SK-N-SH (cell line): ENCODE results near the gene ADAMTSL5. TPM values are rescaled to one million over a fixed set of nuclear protein-coding genes. Genes with fewer than 3 reads are reported as not detected.

ENCODE experiments used
- CTCF ChIA-PET: fragments of 300-600, 350-600 bp; formaldehyde crosslinking; extraction: SDS; loops from one replicate; lab custom pipeline; 2021; lab: Yijun Ruan, JAX
- POLR2A ChIA-PET: fragments of 350-600 bp; sonication (Branson Sonifier 250); formaldehyde crosslinking; extraction: SDS; loops from one replicate; lab custom pipeline; 2020; ENCODE audit warnings: antibody characterized with exemption, inconsistent platforms; lab: Yijun Ruan, JAX
- DNase-seq: peaks from one replicate; pipeline ENCODE4 v3.0.0; 2012
- H2AFZ ChIP-seq: fragments of 200-600 bp; sonication (generic); 2 replicates; pipeline ENCODE4 v1.8.1; 2016; ENCODE audit warnings: antibody characterized with exemption, mild to moderate bottlenecking, low read depth
- H3F3A ChIP-seq: fragments of 200-600 bp; sonication (generic); replicated peaks from 2 replicates; pipeline ENCODE3; 2016; ENCODE audit warnings: antibody characterized with exemption, mild to moderate bottlenecking; ENCODE audit not compliant: insufficient read depth
- H3K27ac ChIP-seq, 2 experiments: fragments of 200-500 bp in 1 of 2; fragments of 200-600 bp in 1 of 2; sonication (Bioruptor generic) in 1 of 2; sonication (generic), shearing (Covaris generic) in 1 of 2; 2 replicates each; pipeline versions ENCODE4 v1.5.1 to v1.6.1; 2014 to 2016; ENCODE audit warnings: low read depth in 2 of 2, inconsistent platforms in 1 of 2, low read length in 1 of 2, mild to moderate bottlenecking in 1 of 2, mixed read lengths in 1 of 2
- H3K27me3 ChIP-seq: fragments of 200-600 bp; sonication (generic), shearing (Covaris generic); 2 replicates; pipeline ENCODE4 v1.6.1; 2016; ENCODE audit warnings: mixed run types; ENCODE audit not compliant: insufficient read depth
- H3K36me3 ChIP-seq, 2 experiments: fragments of 200-500 bp in 1 of 2; fragments of 200-600 bp in 1 of 2; sonication (Bioruptor generic) in 1 of 2; sonication (generic) in 1 of 2; replicated peaks in 1 of 2; 2 replicates each; pipeline versions ENCODE3 to v1.5.1; 2014 to 2016; ENCODE audit warnings: low read length in 1 of 2, mild to moderate bottlenecking in 1 of 2; ENCODE audit not compliant: insufficient read depth in 2 of 2, control insufficient read depth in 1 of 2
- H3K4me1 ChIP-seq, 2 experiments: fragments of 200-500 bp in 1 of 2; fragments of 200-600 bp in 1 of 2; sonication (Bioruptor generic) in 1 of 2; sonication (generic), shearing (Covaris generic) in 1 of 2; 2 replicates each; pipeline versions ENCODE4 v1.5.1 to v1.6.1; 2014 to 2016; ENCODE audit warnings: low read depth in 1 of 2, low read length in 1 of 2, mixed run types in 1 of 2; ENCODE audit not compliant: insufficient read depth in 2 of 2, control insufficient read depth in 1 of 2
- H3K4me2 ChIP-seq: fragments of 200-600 bp; sonication (generic), shearing (Covaris generic); 2 replicates; pipeline ENCODE4 v1.6.1; 2017; ENCODE audit warnings: mixed run types
- H3K4me3 ChIP-seq, 2 experiments: fragments of 200-500 bp in 1 of 2; fragments of 200-600 bp in 1 of 2; sonication (Bioruptor generic) in 1 of 2; sonication (generic), shearing (Covaris generic) in 1 of 2; 2 replicates each; pipeline versions ENCODE4 v1.5.1 to v1.8.1; 2014 to 2016; ENCODE audit warnings: low read depth in 2 of 2, inconsistent platforms in 1 of 2, low read length in 1 of 2, mild to moderate bottlenecking in 1 of 2, mixed read lengths in 1 of 2, moderate library complexity in 1 of 2
- H3K79me2 ChIP-seq: fragments of 200-600 bp; sonication (generic); 2 replicates; pipeline ENCODE4 v1.8.1; 2017; ENCODE audit warnings: mild to moderate bottlenecking; ENCODE audit not compliant: insufficient read depth
- H3K9ac ChIP-seq: fragments of 200-600 bp; sonication (generic); 2 replicates; pipeline ENCODE4 v1.6.1; 2017; ENCODE audit warnings: mixed run types
- H3K9me2 ChIP-seq: fragments of 200-600 bp; sonication (generic); 2 replicates; pipeline ENCODE4 v1.6.1; 2017; ENCODE audit warnings: mixed run types
- H3K9me3 ChIP-seq: fragments of 200-600 bp; sonication (generic); 2 replicates; pipeline ENCODE4 v1.6.1; 2017; ENCODE audit warnings: mixed run types, mild to moderate bottlenecking, moderate library complexity
- H4K20me1 ChIP-seq: fragments of 200-600 bp; sonication (generic); 2 replicates; pipeline ENCODE4 v1.6.1; 2017; ENCODE audit warnings: mild to moderate bottlenecking, mixed run types; ENCODE audit not compliant: insufficient read depth
- EZH2phosphoT487 ChIP-seq: fragments of 200-600 bp; sonication (generic); IDR thresholded peaks from 2 replicates; pipeline ENCODE4 v1.6.1; 2017; ENCODE audit warnings: low read depth, mixed run types, mild to moderate bottlenecking, antibody characterized with exemption, moderate library complexity, borderline replicate concordance
- FOSL2 ChIP-seq: IDR thresholded peaks from 2 replicates; pipeline ENCODE4 v1.4.0; 2012; ENCODE audit warnings: low read depth, mild to moderate bottlenecking, moderate library complexity, borderline replicate concordance
- GABPA ChIP-seq: IDR thresholded peaks from 2 replicates; pipeline ENCODE4 v1.4.0; 2012; ENCODE audit warnings: low read depth, mild to moderate bottlenecking
- IRF3 ChIP-seq: fragments of 150-350 bp; IDR thresholded peaks from 2 replicates; pipeline ENCODE4 v1.6.1; 2016; ENCODE audit warnings: mild to moderate bottlenecking, low read depth, low read length
- MAX ChIP-seq: IDR thresholded peaks from 2 replicates; pipeline ENCODE4 v1.4.0; 2012; ENCODE audit warnings: low read depth
- MXI1 ChIP-seq: IDR thresholded peaks from 2 replicates; pipeline ENCODE4 v1.6.1; 2012; ENCODE audit warnings: mild to moderate bottlenecking, low read depth, low read length, improper control_type of control experiment
- NRF1 ChIP-seq: IDR thresholded peaks from 2 replicates; pipeline ENCODE4 v1.6.1; 2012; ENCODE audit warnings: low read depth, mild to moderate bottlenecking, low read length
- PBX3 ChIP-seq: IDR thresholded peaks from 2 replicates; pipeline ENCODE4; 2012
- SIN3A ChIP-seq: IDR thresholded peaks from 2 replicates; pipeline ENCODE4 v1.6.1; 2012; ENCODE audit warnings: low read depth, mild to moderate bottlenecking, low read length, moderate library complexity, borderline replicate concordance
- ZBTB33 ChIP-seq: IDR thresholded peaks from 2 replicates; pipeline ENCODE4 v1.4.0; 2012; ENCODE audit warnings: low read depth, borderline replicate concordance
- WGBS: methylation state at CpG from one replicate; pipeline ENCODE4 v1.1.6; 2017; ENCODE audit warnings: low lambda C conversion rate; 5-methylcytosine and 5-hydroxymethylcytosine counted together
- polyA plus RNA-seq, 3 experiments: library from polyadenylated mRNA; depleted of rRNA; stranded (reverse); fragments of >200 nt; gene quantifications; 2 replicates each; pipeline ENCODE4 v1.2.3, GENCODE V29; 2012
- TF ChIP-seq, protein P1 (sequence below): fragments of 200-600 bp; sonication (generic); IDR thresholded peaks from 2 replicates; pipeline ENCODE4 v1.6.1; 2017; ENCODE audit warnings: antibody characterized with exemption, mild to moderate bottlenecking, moderate library complexity

Gene ADAMTSL5
- polyA plus RNA-seq, 1 of the 3 experiments (the other 2 are of a cell fraction), result 5.7 TPM

DNA sequence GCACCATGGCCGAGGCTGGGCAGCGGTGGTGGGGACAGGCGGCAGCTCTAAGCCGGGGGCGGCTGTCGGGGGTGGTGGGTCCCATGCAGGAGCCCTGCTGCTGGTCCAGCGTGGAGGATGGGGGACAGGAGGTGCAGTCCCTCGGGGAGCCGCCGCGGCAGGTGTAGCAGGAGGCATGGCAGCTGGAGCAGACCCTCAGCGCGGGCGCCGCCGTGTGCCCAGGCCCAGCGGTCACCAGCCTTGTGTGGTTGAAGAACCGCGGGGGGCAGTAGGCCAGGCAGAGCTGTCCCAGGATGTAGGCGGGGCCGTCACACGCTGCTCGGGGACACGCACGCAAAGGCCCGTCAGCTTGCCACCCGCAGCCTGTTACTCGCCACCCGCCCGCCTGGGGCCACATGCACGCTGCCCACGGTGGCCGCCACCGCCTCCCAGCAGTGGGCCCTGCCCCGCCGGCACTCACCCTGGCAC, 30.9 kb downstream of the ADAMTSL5 start:
- no peaks in the 10 kb centered on the region for H3K9me2 ChIP-seq
- H3K4me1 ChIP-seq, result peaks cover 2 to 3% of the 10 kb centered on the region in 2 experiments; a peak in 1 of 4 replicates
- H3F3A ChIP-seq, result peaks cover 4% of the 10 kb centered on the region
- WGBS, result 93% methylated on average over 18 of the region's 36 CpGs
- no peaks in the 10 kb centered on the region for H3K27me3 ChIP-seq
- TF ChIP-seq PBX3 (no peak), ZBTB33 (no peak), IRF3 (no peak), EZH2phosphoT487 (no peak), FOSL2 (no peak), GABPA (no peak), NRF1 (no peak), MAX (no peak), SIN3A (no peak), MXI1 (no peak)
- TF ChIP-seq, protein P1, sequence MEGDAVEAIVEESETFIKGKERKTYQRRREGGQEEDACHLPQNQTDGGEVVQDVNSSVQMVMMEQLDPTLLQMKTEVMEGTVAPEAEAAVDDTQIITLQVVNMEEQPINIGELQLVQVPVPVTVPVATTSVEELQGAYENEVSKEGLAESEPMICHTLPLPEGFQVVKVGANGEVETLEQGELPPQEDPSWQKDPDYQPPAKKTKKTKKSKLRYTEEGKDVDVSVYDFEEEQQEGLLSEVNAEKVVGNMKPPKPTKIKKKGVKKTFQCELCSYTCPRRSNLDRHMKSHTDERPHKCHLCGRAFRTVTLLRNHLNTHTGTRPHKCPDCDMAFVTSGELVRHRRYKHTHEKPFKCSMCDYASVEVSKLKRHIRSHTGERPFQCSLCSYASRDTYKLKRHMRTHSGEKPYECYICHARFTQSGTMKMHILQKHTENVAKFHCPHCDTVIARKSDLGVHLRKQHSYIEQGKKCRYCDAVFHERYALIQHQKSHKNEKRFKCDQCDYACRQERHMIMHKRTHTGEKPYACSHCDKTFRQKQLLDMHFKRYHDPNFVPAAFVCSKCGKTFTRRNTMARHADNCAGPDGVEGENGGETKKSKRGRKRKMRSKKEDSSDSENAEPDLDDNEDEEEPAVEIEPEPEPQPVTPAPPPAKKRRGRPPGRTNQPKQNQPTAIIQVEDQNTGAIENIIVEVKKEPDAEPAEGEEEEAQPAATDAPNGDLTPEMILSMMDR, result no peak
- TF ChIP-seq, all 33 proteins: peak for 0
- H2AFZ ChIP-seq, result no peak overlapping the region
- H3K9me3 ChIP-seq, result no peaks in the 10 kb centered on the region
- CTCF ChIA-PET, result no interaction called here
- no peaks in the 10 kb centered on the region for H4K20me1 ChIP-seq
- H3K79me2 ChIP-seq, result peaks cover 21% of the 10 kb centered on the region
- POLR2A ChIA-PET, result no interaction called here
- H3K9ac ChIP-seq, result no peak overlapping the region
- peaks cover 0 to 7% of the 10 kb centered on the region in 2 experiments for H3K36me3 ChIP-seq
- H3K4me2 ChIP-seq, result no peak overlapping the region
- no peak overlapping the region for H3K27ac ChIP-seq
- no peak overlapping the region for H3K4me3 ChIP-seq
- no peak for DNase-seq
